ENCODE results near the gene LRRC47. TPM values are rescaled to one million over a fixed set of nuclear protein-coding genes. Genes with fewer than 3 reads are reported as not detected.

The LRRC47 gene
- total RNA-seq, 1 experiment from 2014 or later = 65.1 TPM

DNA sequence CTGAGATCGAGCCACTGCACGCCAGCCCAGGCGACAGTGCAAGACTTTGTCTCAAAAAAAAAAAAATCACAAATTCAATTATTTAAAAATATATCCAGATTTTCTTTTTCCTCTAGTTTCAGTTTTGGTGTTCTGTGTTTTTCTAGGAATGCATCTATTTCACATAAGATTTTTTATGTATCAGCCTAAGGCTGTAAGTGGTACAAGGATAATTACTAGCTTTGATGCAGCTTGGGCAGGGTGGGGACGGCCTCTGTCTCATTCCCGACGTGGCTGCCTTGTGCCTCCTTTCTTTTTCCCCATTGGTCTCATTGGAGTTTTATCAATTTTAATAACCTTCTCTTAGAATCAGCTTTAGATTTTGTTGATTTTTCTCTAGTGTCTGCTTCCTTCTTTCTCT, 37.1 kb downstream of the LRRC47 start:
- Histone ChIP-seq H3K79me2 (ENCODE audit: insufficient read depth, low read length) (no peaks in the 10 kb centered on the region), H2AK5ac (ENCODE audit: insufficient read length, low read length) (no peak overlapping the region), H3K18ac (ENCODE audit: insufficient read length, low read depth, low read length) (no peak overlapping the region), H3K23ac (ENCODE audit: insufficient read length, low read depth, low read length) (no peak overlapping the region), H2BK12ac (ENCODE audit: insufficient read length, low read depth, low read length) (no peak overlapping the region), H2BK120ac (ENCODE audit: low read depth, low read length, poor library complexity, severe bottlenecking) (no peak overlapping the region), H3K56ac (ENCODE audit: insufficient read length, low read depth, low read length) (no peak overlapping the region), H4K20me1 (ENCODE audit: control insufficient read depth, insufficient read depth, insufficient read length) (no peaks in the 10 kb centered on the region), H2BK5ac (ENCODE audit: insufficient read length, low read length) (no peak overlapping the region), H4K5ac (ENCODE audit: insufficient read length, low read depth, low read length) (no peak overlapping the region), H3T11ph (ENCODE audit: low read length) (no peak overlapping the region), H2BK15ac (ENCODE audit: low read depth, low read length) (no peak overlapping the region), H3K9me3 (ENCODE audit: control insufficient read depth, low read depth, low read length) (no peaks in the 10 kb centered on the region), H3K4ac (ENCODE audit: low read depth, low read length) (no peak overlapping the region), H3K14ac (ENCODE audit: insufficient read depth, low read length) (no peak overlapping the region), H2AFZ (ENCODE audit: low read length) (no peak overlapping the region), H3K4me2 (ENCODE audit: insufficient read depth, insufficient read length, low read length) (no peak overlapping the region), H4K91ac (ENCODE audit: insufficient read length, low read depth, low read length) (no peak overlapping the region), H3K79me1 (ENCODE audit: insufficient read depth, low read depth, low read length, poor library complexity, severe bottlenecking) (no peaks in the 10 kb centered on the region), H2BK20ac (ENCODE audit: low read depth, low read length, poor library complexity, severe bottlenecking) (no peak overlapping the region), H3K27ac (ENCODE audit: insufficient read length, low read depth, low read length) (no peak overlapping the region), H4K8ac (replicated peaks; ENCODE audit: insufficient read length, low read depth, low read length) (no peak overlapping the region), H3K9ac (ENCODE audit: extremely low read depth, insufficient read length, low read length) (no peak overlapping the region), H3K27me3 (ENCODE audit: insufficient read depth, low read length) (no peaks in the 10 kb centered on the region), H3K23me2 (ENCODE audit: insufficient read length, low read depth, low read length, poor library complexity, severe bottlenecking) (no peaks in the 10 kb centered on the region), H3K4me1 (ENCODE audit: insufficient read depth, low read length) (no peaks in the 10 kb centered on the region)
- no peak for DNase-seq
- H3K27me3 Mint-ChIP-seq (ENCODE audit: low read depth) = peaks cover 49% of the 10 kb centered on the region
- no peak overlapping the region for H3K27ac Mint-ChIP-seq
- no peaks in the 10 kb centered on the region; a peak in 1 of 7 replicates for H3K36me3 Mint-ChIP-seq (ENCODE audit: insufficient read depth in 1 of 3, low read depth in 3 of 3)
- peaks cover 0 to 3% of the 10 kb centered on the region in 2 experiments; a peak in 3 of 4 replicates for H3K4me1 Mint-ChIP-seq
- TF ChIP-seq CTCF (conservative IDR thresholded peaks at IDR 0.05) = no peak
- no peak overlapping the region for H3K4me3 Mint-ChIP-seq
- H3K9me3 Mint-ChIP-seq = peaks cover 4 to 8% of the 10 kb centered on the region in 2 experiments; a peak in 2 of 5 replicates
- no CpG with 5 or more reads among the region's 6 CpGs for WGBS (ENCODE audit: extremely low coverage, insufficient read length, low lambda C conversion rate)
